NCI-H1105 (cell line): ENCODE measurements around the gene NTRK1.
A peak's percentile ranks its signal among the peaks of the same experiment; 100 is the strongest.

Experiments used
- DNase-seq: peaks from one replicate; lab custom pipeline; 2025; lab: John Stamatoyannopoulos, UW

The NTRK1 gene

GRCh38 chr1:156857532-156857931, 3.1 kb upstream of the NTRK1 start:
- DNase-seq: no peak

- no peak for DNase-seq
Observed at GRCh38 chr1:156858555-156858956, 2.1 kb upstream of the NTRK1 start.

- no peak for DNase-seq
Observed at GRCh38 chr1:156858959-156859522, 1.6 kb upstream of the NTRK1 start, which contains the start of gene INSRR. Gene INSRR (minus strand): TSS chr1:156859117. CDS start chr1:156858621, 496 bp downstream.

GRCh38 chr1:156859523-156860112, 1.0 kb upstream of the NTRK1 start:
- DNase-seq: no peak

GRCh38 chr1:156860113-156860627, 495 bp upstream of the NTRK1 start:
- peak; percentile 32 for DNase-seq

- DNase-seq: no peak
Observed at GRCh38 chr1:156862584-156862983, 1.9 kb downstream of the NTRK1 start.

- DNase-seq: no peak
Observed at GRCh38 chr1:156862997-156863599, 2.4 kb downstream of the NTRK1 start.

GRCh38 chr1:156863631-156864030, 3.0 kb downstream of the NTRK1 start:
- no peak for DNase-seq

GRCh38 chr1:156864796-156865195, 4.1 kb downstream of the NTRK1 start:
- DNase-seq: no peak

- no peak for DNase-seq
Observed at GRCh38 chr1:156865258-156865657, 4.6 kb downstream of the NTRK1 start.

GRCh38 chr1:156865865-156866248, 5.2 kb downstream of the NTRK1 start:
- no peak for DNase-seq

- DNase-seq: no peak
Observed at GRCh38 chr1:156866249-156866909, 5.7 kb downstream of the NTRK1 start.

- DNase-seq: no peak
Observed at GRCh38 chr1:156868341-156868740, 7.7 kb downstream of the NTRK1 start.

GRCh38 chr1:156869455-156869854, 8.8 kb downstream of the NTRK1 start:
- DNase-seq: no peak

GRCh38 chr1:156873659-156874058, 13.0 kb downstream of the NTRK1 start:
- no peak for DNase-seq

- no peak for DNase-seq
Observed at GRCh38 chr1:156874142-156874541, 13.5 kb downstream of the NTRK1 start.

- no peak for DNase-seq
Observed at GRCh38 chr1:156874572-156875340, 14.1 kb downstream of the NTRK1 start.

GRCh38 chr1:156875341-156875615, 14.6 kb downstream of the NTRK1 start:
- no peak for DNase-seq

- no peak for DNase-seq
Observed at GRCh38 chr1:156876281-156876680, 15.6 kb downstream of the NTRK1 start.

- no peak for DNase-seq
Observed at GRCh38 chr1:156877433-156878170, 16.9 kb downstream of the NTRK1 start.

- no peak for DNase-seq
Observed at GRCh38 chr1:156879876-156880275, 19.2 kb downstream of the NTRK1 start.

- DNase-seq: no peak
Observed at GRCh38 chr1:156880473-156880872, 19.8 kb downstream of the NTRK1 start.
